ENCODE results near the gene ERCC4. TPM values are rescaled to one million over a fixed set of nuclear protein-coding genes. Genes with fewer than 3 reads are reported as not detected.

The ERCC4 gene
- total and polyA plus RNA-seq, 2 of the 8 experiments (the other 6 are each of a cell fraction or from before 2014, with no cell fraction given) = 1.6 to 13.2 TPM

DNA sequence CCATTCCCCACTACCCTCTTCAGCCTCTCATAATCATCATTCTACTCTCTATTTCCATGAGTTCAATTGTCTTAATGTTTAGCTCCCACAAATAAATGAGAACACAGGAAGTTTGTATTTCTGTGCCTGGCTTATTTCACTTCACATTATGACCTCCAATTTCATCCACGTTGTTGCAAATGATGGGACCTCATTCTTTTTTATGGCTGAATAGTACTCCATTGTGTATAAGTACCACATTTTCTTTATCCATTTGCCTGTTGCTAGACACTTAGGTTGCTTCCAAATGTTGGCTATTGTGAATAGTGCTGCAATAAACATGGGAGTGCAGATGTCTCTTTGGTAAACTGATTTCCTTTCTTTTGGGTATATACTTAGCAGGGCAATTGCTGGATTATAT is 42.3 kb downstream of the ERCC4 start:
- H3K18ac ChIP-seq (ENCODE audit: extremely low read depth, low read length) = no peak overlapping the region
- H3K9me3 ChIP-seq (ENCODE audit: insufficient read depth in 2 of 2, low read depth in 1 of 2, low read length in 1 of 2) = no peaks in the 10 kb centered on the region
- no peak overlapping the region for H3K4me2 ChIP-seq (ENCODE audit: insufficient read depth in 1 of 2, low read depth in 2 of 2, low read length in 2 of 2)
- H3K9ac ChIP-seq (replicated peaks in 1 of 4; ENCODE audit: extremely low read depth in 1 of 4, low read depth in 3 of 4, low read length in 3 of 4) = no peak overlapping the region
- DNase-seq (ENCODE audit: low read depth in 1 of 2, low spot score in 2 of 2) (no peak), FAIRE-seq (no peak)
- 100% methylated on average over 1 of the region's 1 CpG; no CpG with 5 or more reads in 1 of the 2 experiments for WGBS, 2 experiments (ENCODE audit: extremely low coverage in 1 of 2, insufficient coverage in 1 of 2, insufficient read length in 1 of 2, insufficient replicate concordance in 2 of 2, low coverage in 1 of 2, low lambda C conversion rate in 2 of 2, missing lambda C conversion rate in 1 of 2)
- no peak overlapping the region for H2BK12ac ChIP-seq (ENCODE audit: low read depth, low read length)
- H4K5ac ChIP-seq (ENCODE audit: insufficient read length, low read depth, low read length) = no peak overlapping the region
- H3K79me1 ChIP-seq (ENCODE audit: low read depth, low read length) = no peaks in the 10 kb centered on the region
- no peak overlapping the region for H3K23ac ChIP-seq (ENCODE audit: insufficient read length)
- no peak overlapping the region for H2BK20ac ChIP-seq (ENCODE audit: low read length)
- H3K4ac ChIP-seq (replicated peaks; ENCODE audit: insufficient read length, low read depth, low read length) = no peak overlapping the region
- H4K8ac ChIP-seq (ENCODE audit: extremely low read depth, insufficient read depth, low read length) = no peak overlapping the region
- no peaks in the 10 kb centered on the region for H3K27me3 ChIP-seq (replicated peaks in 1 of 4; ENCODE audit: control insufficient read depth in 3 of 4, extremely low read depth in 1 of 4, insufficient read depth in 3 of 4, low read length in 3 of 4)
- no peaks in the 10 kb centered on the region for H4K20me1 ChIP-seq (replicated peaks in 1 of 2; ENCODE audit: control insufficient read depth in 1 of 2, insufficient read depth in 2 of 2, low read length in 2 of 2)
- H2AK5ac ChIP-seq (ENCODE audit: low read depth, low read length) = no peak overlapping the region
- no peak overlapping the region for H2AFZ ChIP-seq (ENCODE audit: low read length)
- ChIA-PET CTCF (ENCODE audit: partially characterized antibody) (interaction anchor here (1.1 to 1.5 kb wide), 4 partner anchors 10 to 223 kb away, joined by 3 to 5 read pairs (median 3); no protein-coding TSS in a partner anchor), POLR2A (ENCODE audit: partially characterized antibody) (interaction anchor here (0.7 kb wide), 1 partner anchor 1910 kb away, joined by 3 read pairs; no protein-coding TSS in a partner anchor)
- H2BK5ac ChIP-seq (ENCODE audit: low read depth, low read length) = no peak overlapping the region
- H3K4me3 ChIP-seq (ENCODE audit: extremely low read depth in 1 of 4, insufficient read depth in 2 of 4, low read depth in 3 of 4, low read length in 4 of 4) = no peak overlapping the region
- H3K36me3 ChIP-seq (ENCODE audit: control insufficient read depth in 2 of 4, insufficient read depth in 4 of 4, low read length in 3 of 4) = no peaks in the 10 kb centered on the region
- no peak overlapping the region for H3K27ac ChIP-seq (ENCODE audit: low read depth, low read length)
- no peaks in the 10 kb centered on the region; the same call in 1 of the 2 replicates for H3K23me2 ChIP-seq (ENCODE audit: low read depth, low read length)
- no peak overlapping the region for H4K91ac ChIP-seq (replicated peaks; ENCODE audit: insufficient read length, low read length)
- peaks cover 0 to 3% (median 1%) of the 10 kb centered on the region in 4 experiments; a peak in 3 of 7 replicates for H3K4me1 ChIP-seq (replicated peaks in 1 of 4; ENCODE audit: control insufficient read depth in 3 of 4, insufficient read depth in 4 of 4, low read length in 3 of 4)
- H3K14ac ChIP-seq (ENCODE audit: insufficient read length) = no peak overlapping the region
- H2BK15ac ChIP-seq (ENCODE audit: low read length) = no peak overlapping the region
- no peak overlapping the region for H2BK120ac ChIP-seq (replicated peaks; ENCODE audit: low read depth, low read length)
- H3K79me2 ChIP-seq (ENCODE audit: control insufficient read depth in 1 of 2, insufficient read depth in 2 of 2, low read length in 2 of 2) = no peaks in the 10 kb centered on the region
- TF ChIP-seq RAD21 (IDR thresholded peaks at IDR 0.05 in 1 of 2, conservative IDR thresholded peaks at IDR 0.05 in 1 of 2; ENCODE audit: low read depth in 2 of 2, low read length in 2 of 2) = no peak
- TF ChIP-seq CBX8 (IDR thresholded peaks at IDR 0.05; ENCODE audit: borderline replicate concordance, low read depth, low read length) = no peak
- no peak for TF ChIP-seq CREB1 (IDR thresholded peaks at IDR 0.05)
- no peak overlapping the region for H3K56ac ChIP-seq (replicated peaks; ENCODE audit: insufficient read length, low read depth, low read length)
